ENCODE data around the gene PPP2R2C. TPM values are rescaled to one million over a fixed set of nuclear protein-coding genes. Genes with fewer than 3 reads are reported as not detected.
A peak's percentile ranks its signal among the peaks of the same experiment; 100 is the strongest.

Gene PPP2R2C
- total RNA-seq, 1 experiment from 2014 or later: 8.1 TPM

DNA sequence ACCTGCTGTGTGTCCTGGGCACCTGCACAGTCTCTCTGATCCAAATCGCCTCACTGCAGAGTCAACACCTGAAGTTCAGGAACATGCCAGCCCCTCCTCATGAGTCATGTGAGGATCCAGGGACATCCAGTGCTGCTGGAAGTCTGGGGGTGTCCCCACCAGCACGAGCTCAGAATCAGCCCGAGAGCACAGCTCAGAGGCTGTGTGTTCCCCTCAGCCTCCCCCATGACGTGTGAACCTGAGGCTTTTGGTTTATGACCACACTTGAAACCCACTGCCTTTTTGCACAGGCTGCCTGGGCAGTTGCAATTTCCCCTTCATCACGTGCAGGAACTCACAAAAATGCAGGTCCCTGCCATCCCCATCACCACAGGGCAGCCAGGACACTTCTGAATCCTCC is 47.1 kb downstream of the PPP2R2C start:
- TF ChIP-seq, protein P1, sequence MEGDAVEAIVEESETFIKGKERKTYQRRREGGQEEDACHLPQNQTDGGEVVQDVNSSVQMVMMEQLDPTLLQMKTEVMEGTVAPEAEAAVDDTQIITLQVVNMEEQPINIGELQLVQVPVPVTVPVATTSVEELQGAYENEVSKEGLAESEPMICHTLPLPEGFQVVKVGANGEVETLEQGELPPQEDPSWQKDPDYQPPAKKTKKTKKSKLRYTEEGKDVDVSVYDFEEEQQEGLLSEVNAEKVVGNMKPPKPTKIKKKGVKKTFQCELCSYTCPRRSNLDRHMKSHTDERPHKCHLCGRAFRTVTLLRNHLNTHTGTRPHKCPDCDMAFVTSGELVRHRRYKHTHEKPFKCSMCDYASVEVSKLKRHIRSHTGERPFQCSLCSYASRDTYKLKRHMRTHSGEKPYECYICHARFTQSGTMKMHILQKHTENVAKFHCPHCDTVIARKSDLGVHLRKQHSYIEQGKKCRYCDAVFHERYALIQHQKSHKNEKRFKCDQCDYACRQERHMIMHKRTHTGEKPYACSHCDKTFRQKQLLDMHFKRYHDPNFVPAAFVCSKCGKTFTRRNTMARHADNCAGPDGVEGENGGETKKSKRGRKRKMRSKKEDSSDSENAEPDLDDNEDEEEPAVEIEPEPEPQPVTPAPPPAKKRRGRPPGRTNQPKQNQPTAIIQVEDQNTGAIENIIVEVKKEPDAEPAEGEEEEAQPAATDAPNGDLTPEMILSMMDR (conservative IDR thresholded peaks at IDR 0.05): no peak
- Histone ChIP-seq H3K4me1 (ENCODE audit: insufficient read depth, low read length) (no peaks in the 10 kb centered on the region), H4K91ac (ENCODE audit: insufficient read length, low read depth, low read length) (no peak overlapping the region), H2AK5ac (ENCODE audit: insufficient read length, low read length) (no peak overlapping the region), H2BK5ac (ENCODE audit: insufficient read length, low read length) (no peak overlapping the region), H3K9ac (ENCODE audit: extremely low read depth, insufficient read length, low read length) (no peak overlapping the region), H3K4me2 (ENCODE audit: insufficient read depth, insufficient read length, low read length) (no peak overlapping the region), H3K27ac (ENCODE audit: insufficient read length, low read depth, low read length) (no peak overlapping the region), H2BK15ac (ENCODE audit: low read depth, low read length) (no peak overlapping the region), H4K8ac (replicated peaks; ENCODE audit: insufficient read length, low read depth, low read length) (no peak overlapping the region), H2AFZ (ENCODE audit: low read length) (no peak overlapping the region), H3K18ac (ENCODE audit: insufficient read length, low read depth, low read length) (no peak overlapping the region), H3K79me2 (ENCODE audit: insufficient read depth, low read length) (no peaks in the 10 kb centered on the region), H2BK20ac (ENCODE audit: low read depth, low read length, poor library complexity, severe bottlenecking) (no peak overlapping the region), H2BK12ac (ENCODE audit: insufficient read length, low read depth, low read length) (no peak overlapping the region), H3K9me3 (ENCODE audit: control insufficient read depth, low read depth, low read length) (no peaks in the 10 kb centered on the region), H3K27me3 (ENCODE audit: insufficient read depth, low read length) (no peaks in the 10 kb centered on the region), H2BK120ac (ENCODE audit: low read depth, low read length, poor library complexity, severe bottlenecking) (no peak overlapping the region), H3T11ph (ENCODE audit: low read length) (no peak overlapping the region), H4K20me1 (ENCODE audit: control insufficient read depth, insufficient read depth, insufficient read length) (no peaks in the 10 kb centered on the region), H4K5ac (ENCODE audit: insufficient read length, low read depth, low read length) (no peak overlapping the region), H3K23ac (ENCODE audit: insufficient read length, low read depth, low read length) (no peak overlapping the region), H3K79me1 (ENCODE audit: insufficient read depth, low read depth, low read length, poor library complexity, severe bottlenecking) (no peaks in the 10 kb centered on the region), H3K4ac (ENCODE audit: low read depth, low read length) (no peak overlapping the region), H3K14ac (ENCODE audit: insufficient read depth, low read length) (no peak overlapping the region), H3K23me2 (ENCODE audit: insufficient read length, low read depth, low read length, poor library complexity, severe bottlenecking) (no peaks in the 10 kb centered on the region), H3K56ac (ENCODE audit: insufficient read length, low read depth, low read length) (no peak overlapping the region)
- Mint-ChIP-seq H3K27ac (peak overlapping the region in 1 of 3 experiments; percentile 23; a peak in 1 of 7 replicates), H3K4me1 (no peaks in the 10 kb centered on the region), H3K9me3 (no peaks in the 10 kb centered on the region), H3K4me3 (no peak overlapping the region), H3K27me3 (ENCODE audit: low read depth) (no peaks in the 10 kb centered on the region), H3K36me3 (ENCODE audit: insufficient read depth in 1 of 3, low read depth in 3 of 3) (no peaks in the 10 kb centered on the region)
- no peak for DNase-seq
- WGBS (ENCODE audit: extremely low coverage, insufficient read length, low lambda C conversion rate): no CpG with 5 or more reads among the region's 5 CpGs

Data from H9 (cell line).